NCI-H128 (cell line): ENCODE results near the gene SV2C.

ENCODE experiments used
- DNase-seq: peaks from one replicate; lab custom pipeline; 2025; ENCODE audit not compliant: unreplicated experiment; lab: John Stamatoyannopoulos, UW

The SV2C gene

GRCh38 chr5:76249621-76250020 is 166.4 kb downstream of the SV2C start:
- DNase-seq, result no peak

GRCh38 chr5:76250463-76250862 is 167.3 kb downstream of the SV2C start:
- DNase-seq, result no peak

DNA sequence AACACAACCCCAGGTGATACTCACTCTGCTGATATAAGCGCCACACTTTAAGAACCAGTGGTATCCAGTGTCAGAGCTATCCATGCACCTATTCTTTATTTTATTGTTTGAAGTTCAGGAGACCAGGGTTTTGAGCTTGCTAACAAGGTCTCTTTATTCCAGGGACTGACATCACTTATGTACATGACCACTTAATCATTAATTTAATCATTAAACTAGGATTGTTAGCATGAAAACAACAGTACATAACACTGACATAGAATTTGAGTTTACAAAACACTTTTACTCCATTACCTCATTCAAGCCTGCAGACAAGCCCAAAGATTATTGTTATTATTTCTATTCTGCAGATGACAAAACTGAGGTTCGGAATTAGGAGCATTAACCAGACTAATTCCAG is 168.5 kb downstream of the SV2C start:
- no peak for DNase-seq

DNA sequence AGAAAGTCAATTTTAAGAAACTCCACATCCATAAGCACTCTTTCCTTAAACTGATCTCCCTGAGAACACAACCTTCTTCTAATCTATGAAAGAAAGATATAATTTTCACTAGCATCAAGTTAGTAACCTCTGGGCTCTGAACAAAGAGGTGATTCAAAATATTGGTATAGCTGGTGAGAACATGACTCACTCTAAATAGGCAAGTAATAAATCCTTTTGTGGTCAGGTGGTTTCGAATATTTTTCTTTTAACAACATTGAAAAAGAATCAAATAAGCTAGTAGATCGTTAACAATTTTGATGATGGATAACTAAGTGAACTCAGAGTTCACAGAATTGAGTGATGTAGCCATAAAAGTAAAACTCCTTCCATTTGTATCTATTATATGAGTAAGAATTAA is 169.3 kb downstream of the SV2C start:
- no peak for DNase-seq

DNA sequence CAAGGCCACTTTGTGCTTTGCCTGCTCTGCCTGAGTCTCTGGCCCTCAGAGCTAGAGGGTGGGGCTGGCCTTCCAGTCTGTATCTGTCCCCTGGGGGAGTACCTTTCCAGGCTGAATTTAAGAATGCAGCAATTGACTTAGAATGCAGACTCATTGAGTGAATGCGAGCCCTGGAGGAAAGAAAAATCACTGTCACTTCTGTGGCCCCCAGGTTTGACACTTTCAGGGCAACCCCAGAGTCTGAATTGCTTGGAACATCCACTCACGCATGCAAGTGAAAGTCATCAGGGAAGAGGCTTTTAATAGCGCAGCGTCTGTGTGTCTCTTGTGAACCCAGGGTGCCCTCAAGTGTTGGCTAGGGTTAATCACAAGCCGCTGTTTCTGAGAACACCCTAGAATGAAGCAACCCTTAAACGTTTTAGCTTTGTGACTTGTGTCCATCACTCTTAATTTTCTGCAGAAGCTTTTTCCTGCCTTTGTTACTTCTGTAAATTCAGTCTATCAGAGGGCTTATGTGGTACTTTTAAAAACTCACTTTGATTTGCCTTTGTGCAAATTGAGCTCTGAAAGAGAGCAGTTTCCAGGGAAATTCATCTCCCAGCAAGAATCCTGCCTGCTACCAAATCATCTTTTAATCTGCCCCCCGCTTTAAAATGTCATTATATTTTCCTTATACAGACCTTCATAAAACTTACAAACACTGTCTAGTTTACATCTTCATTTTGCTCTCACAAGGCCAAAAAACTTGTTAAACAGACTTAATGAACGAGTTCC is 173.1 kb downstream of the SV2C start:
- peak; percentile 40 for DNase-seq

- no peak for DNase-seq
These were observed 174.1 kb downstream of the SV2C start for GRCh38 chr5:76257225-76257833.

DNA sequence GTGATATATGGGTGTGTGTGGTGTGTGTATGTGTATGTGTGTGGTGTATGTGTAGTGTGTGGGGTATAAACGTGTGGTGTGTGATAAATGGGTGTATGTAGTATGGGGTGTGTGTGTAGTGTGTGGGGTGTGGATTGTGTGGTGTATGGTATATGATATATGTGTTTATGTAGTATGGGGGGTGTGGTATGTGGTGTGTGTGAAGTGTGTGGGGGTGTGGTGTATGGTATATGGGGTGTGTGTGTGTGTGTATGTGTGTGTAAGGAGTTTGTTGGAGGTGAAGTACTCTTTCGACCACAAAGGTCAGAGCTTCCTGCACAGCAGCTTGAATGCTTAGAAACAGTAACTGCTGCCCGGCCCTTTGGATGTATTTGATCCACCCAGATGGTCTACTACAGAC is 174.7 kb downstream of the SV2C start:
- no peak for DNase-seq

- no peak for DNase-seq
These were observed 181.5 kb downstream of the SV2C start for GRCh38 chr5:76264681-76265080.

- no peak for DNase-seq
These were observed 186.2 kb downstream of the SV2C start for GRCh38 chr5:76269259-76269931.

DNA sequence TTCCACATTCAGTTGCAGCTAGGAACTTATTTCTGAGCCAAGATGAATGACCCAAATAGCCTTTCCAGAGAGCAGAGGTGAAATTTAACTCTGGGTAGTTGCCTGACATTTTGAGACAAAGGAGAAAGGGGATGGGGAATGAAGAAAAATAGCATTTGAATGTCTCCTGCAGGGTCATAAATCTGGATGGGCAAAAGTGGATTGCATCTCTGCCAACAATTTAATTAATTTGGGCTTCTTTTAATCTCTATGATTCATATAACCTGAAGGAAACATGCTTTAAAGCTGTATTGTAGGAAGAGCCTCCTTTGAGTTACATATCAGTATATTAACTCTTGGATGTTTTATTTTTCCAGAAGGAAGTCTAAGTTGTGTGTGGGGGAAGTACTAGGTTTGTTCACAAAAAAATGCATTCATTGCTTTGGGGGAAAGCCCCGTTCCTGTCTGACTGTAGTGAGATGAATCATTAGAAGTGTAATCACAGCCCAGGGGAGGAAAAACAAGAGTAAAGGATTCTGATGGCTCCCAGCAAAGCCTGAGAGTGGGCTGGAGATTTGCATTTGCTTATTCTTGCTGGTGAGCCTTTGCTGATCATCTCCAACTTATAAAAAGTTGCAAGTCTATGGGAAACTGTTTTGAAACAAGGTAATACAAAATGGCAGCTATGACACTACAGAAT is 186.9 kb downstream of the SV2C start:
- no peak for DNase-seq

DNA sequence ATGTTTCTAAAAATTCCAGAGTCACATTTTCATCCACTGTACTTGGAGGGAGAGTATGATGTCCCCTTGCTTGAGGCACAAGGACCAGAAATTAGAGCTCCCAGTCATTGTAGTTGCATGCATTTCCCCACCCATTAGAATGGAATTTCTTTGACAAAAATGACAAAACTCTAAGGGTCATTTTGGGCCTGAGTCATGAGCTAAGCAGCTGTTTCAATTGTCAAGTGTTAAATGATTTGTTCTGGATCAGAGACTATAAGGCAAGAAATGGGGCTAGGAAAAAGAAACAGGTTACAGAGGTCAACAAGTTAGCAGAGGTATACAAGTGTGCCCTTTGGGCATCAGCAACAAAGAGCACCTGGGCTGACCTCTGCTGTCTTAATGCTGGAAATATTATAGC is 188.7 kb downstream of the SV2C start:
- DNase-seq, result no peak

- no peak for DNase-seq
These were observed 190.2 kb downstream of the SV2C start for GRCh38 chr5:76273206-76273885.

DNA sequence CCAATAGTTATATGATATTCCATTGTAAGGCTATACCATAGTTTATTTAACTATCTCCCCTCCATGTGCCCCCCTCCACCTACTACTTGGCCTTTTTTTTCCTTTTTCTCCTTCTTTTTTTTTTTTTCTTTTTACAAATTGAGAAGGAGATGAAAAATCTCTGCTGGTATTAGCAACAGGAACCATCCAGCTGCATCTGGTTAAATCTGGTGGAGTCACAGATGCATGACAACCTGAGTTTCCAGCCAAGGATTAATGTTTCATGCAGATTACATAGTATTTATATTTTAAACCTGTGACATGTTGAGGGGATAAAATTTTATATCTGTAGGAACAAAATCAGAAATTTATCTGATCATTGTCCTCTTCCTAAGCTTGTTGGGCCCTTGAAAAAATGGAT is 191.4 kb downstream of the SV2C start:
- DNase-seq, result no peak

DNA sequence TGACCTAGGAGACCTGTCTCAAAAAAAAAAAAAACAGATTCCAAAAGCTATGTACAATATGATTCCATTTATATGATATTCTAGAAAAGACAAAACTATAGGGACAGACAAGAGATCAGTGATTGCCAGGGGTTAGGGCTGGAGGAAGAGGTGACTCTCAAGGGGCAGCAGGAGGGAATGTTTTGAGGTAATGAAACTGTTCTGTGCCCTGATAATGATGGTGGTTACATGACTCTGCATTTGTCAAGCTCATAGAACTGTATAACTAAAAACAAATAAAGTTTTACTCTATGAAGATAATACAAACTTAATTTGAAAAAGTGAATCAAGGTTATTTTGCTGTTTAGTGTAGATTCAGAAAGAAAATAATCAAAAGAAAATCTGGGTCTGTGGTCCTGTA is 194.6 kb downstream of the SV2C start:
- DNase-seq, result no peak

- DNase-seq, result no peak
These were observed 195.1 kb downstream of the SV2C start for GRCh38 chr5:76278261-76278789.

- DNase-seq, result no peak
These were observed 197.3 kb downstream of the SV2C start for GRCh38 chr5:76280494-76280893.

- no peak for DNase-seq
These were observed 200.5 kb downstream of the SV2C start for GRCh38 chr5:76283670-76284069.

DNA sequence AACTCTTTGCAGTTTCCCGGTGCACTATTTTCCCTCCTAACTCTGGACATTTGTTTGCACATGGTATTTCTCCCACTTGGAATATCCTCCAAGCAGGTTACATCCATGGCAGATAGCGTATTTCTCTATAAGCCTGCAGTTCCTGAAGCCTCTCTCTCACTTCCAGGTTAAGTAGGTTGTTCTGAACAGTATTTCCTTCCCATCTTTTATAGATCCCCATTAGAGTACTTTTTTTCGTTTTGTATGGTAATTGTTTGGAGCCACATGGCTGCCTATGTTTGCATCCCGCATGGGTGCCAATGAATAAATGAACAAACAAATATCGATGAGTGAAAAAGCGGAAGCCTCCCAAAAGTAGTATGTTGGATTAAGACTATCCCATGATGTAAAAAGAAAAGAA is 206.5 kb downstream of the SV2C start:
- no peak for DNase-seq

DNA sequence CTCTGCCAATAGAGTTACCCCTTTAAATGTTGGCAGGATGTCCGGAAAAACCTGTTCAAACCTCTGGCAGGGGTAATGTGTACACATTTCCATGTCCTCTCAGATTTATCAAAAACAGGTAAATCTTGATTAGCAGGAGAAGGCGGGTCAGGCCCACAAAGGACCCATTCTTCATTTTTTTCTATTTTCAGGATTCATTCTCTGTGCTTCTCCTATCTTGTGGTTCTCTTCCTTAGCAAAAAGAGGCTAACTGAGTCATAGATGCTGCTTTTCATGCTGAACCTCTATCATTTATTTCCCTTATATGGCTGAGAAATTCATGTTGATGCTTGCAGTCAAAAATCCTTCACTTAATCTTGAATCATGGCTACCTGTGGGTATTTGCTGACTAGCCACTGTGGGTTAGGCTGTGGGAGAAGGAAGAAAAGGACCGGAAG is 207.2 kb downstream of the SV2C start:
- no peak for DNase-seq

- DNase-seq, result no peak
These were observed 208.3 kb downstream of the SV2C start for GRCh38 chr5:76291305-76292077.
